Smooth muscle cell (in vitro differentiated cells): ENCODE data around the gene APH1A. TPM values are rescaled to one million over a fixed set of nuclear protein-coding genes. Genes with fewer than 3 reads are reported as not detected.
A peak's percentile ranks its signal among the peaks of the same experiment; 100 is the strongest.
"Not testable (repeated sequence)": the region's sequence is repeated elsewhere in the genome, so short reads cannot be mapped to it uniquely, and the experiment has no call there.

Experiments used
- DNase-seq: peaks from one replicate; lab custom pipeline; 2025; ENCODE audit not compliant: unreplicated experiment; lab: John Stamatoyannopoulos, UW
- H2AFZ ChIP-seq: fragments of 200-600 bp; sonication (generic); 2 replicates; pipeline ENCODE4 v1.6.0; 2016; ENCODE audit warnings: antibody characterized with exemption, low read depth, mild to moderate bottlenecking
- H3F3A ChIP-seq: fragments of 200-600 bp; sonication (generic); 2 replicates; pipeline ENCODE4 v1.6.0; 2017; ENCODE audit warnings: antibody characterized with exemption, low read depth
- H3K27ac ChIP-seq: fragments of 200-600 bp; sonication (generic); 2 replicates; pipeline ENCODE4 v1.5.1; 2016; ENCODE audit warnings: low read depth, mild to moderate bottlenecking
- H3K27me3 ChIP-seq: fragments of 200-600 bp; sonication (generic); 2 replicates; pipeline ENCODE4 v1.6.1; 2016; ENCODE audit warnings: low read depth, mild to moderate bottlenecking
- H3K36me3 ChIP-seq: fragments of 200-600 bp; sonication (generic); 2 replicates; pipeline ENCODE4 v1.5.1; 2016; ENCODE audit warnings: low read depth
- H3K4me1 ChIP-seq: fragments of 200-600 bp; sonication (generic); 2 replicates; pipeline ENCODE4 v1.5.1; 2016; ENCODE audit warnings: low read depth
- H3K4me2 ChIP-seq: fragments of 200-600 bp; sonication (generic); 2 replicates; pipeline ENCODE4 v1.6.0; 2016; ENCODE audit warnings: mild to moderate bottlenecking
- H3K4me3 ChIP-seq: fragments of 200-600 bp; sonication (generic); 2 replicates; pipeline ENCODE4 v1.5.1; 2016; ENCODE audit warnings: mild to moderate bottlenecking
- H3K79me2 ChIP-seq: fragments of 200-600 bp; sonication (generic); 2 replicates; pipeline ENCODE4 v1.6.0; 2016; ENCODE audit warnings: low read depth, mild to moderate bottlenecking
- H3K9ac ChIP-seq: fragments of 200-600 bp; sonication (generic); 2 replicates; pipeline ENCODE4 v1.6.0; 2016; ENCODE audit warnings: low read depth
- H3K9me3 ChIP-seq: fragments of 200-600 bp; sonication (generic); replicated peaks from 2 replicates; pipeline ENCODE4 v1.5.1; 2016; ENCODE audit warnings: low read depth
- H4K20me1 ChIP-seq: fragments of 200-600 bp; sonication (generic); 2 replicates; pipeline ENCODE4 v1.6.0; 2016; ENCODE audit warnings: low read depth
- CTCF ChIP-seq: fragments of 200-600 bp; sonication (generic); IDR thresholded peaks from 2 replicates; pipeline ENCODE4 v1.5.1; 2017; ENCODE audit warnings: borderline replicate concordance, mild to moderate bottlenecking, antibody characterized with exemption; ENCODE audit not compliant: insufficient read depth, poor library complexity, severe bottlenecking
- WGBS: methylation state at CpG from one replicate; pipeline ENCODE4 v1.1.7; 2016; ENCODE audit warnings: low lambda C conversion rate; 5-methylcytosine and 5-hydroxymethylcytosine counted together
- polyA plus RNA-seq: library from polyadenylated mRNA; unstranded; fragments of >200 nt; fragmentation: Nextera tagmentation; extraction: Ambion mirVana; gene quantifications from 2 replicates; pipeline ENCODE4 v1.2.1, GENCODE V29; 2016
- total RNA-seq: library from RNA; depleted of rRNA; stranded (reverse); fragments of >200 nt; gene quantifications from 2 replicates; pipeline ENCODE4 v1.2.3, GENCODE V29; 2014

Gene APH1A
- total and polyA plus RNA-seq, 2 experiments from 2014 or later: 43.4 to 74.8 TPM

DNA sequence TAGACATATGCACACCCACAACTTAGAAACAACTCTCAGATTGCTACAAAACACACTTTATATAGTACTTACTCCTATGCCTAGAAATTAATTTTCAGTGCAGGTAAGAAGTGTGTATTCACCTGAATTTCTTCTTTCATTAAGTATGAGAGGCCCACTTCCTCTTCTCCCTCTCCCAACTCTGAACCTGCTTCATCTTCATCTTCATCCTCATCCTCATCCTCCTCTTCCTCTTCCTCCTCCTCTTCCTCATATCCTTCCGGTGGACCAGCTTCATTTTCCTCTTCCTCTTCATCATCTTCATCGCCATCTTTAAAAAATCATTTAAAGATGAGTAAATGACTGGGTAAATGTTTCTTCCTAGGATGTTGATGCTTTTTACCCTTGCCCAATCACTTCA, 42.3 kb downstream of the APH1A start:
- peaks cover 16% of the 10 kb centered on the region for H3K79me2 ChIP-seq
- H3F3A ChIP-seq: no peaks in the 10 kb centered on the region
- H3K9me3 ChIP-seq: no peaks in the 10 kb centered on the region
- H3K36me3 ChIP-seq: peaks cover 11% of the 10 kb centered on the region
- no peak overlapping the region for H2AFZ ChIP-seq
- 84% methylated on average over 2 of the region's 2 CpGs for WGBS
- H3K4me2 ChIP-seq: no peak overlapping the region
- H3K27me3 ChIP-seq: no peaks in the 10 kb centered on the region
- no peak overlapping the region for H3K27ac ChIP-seq
- no peak overlapping the region for H3K4me3 ChIP-seq
- no peak for TF ChIP-seq CTCF
- no peaks in the 10 kb centered on the region for H3K4me1 ChIP-seq
- no peaks in the 10 kb centered on the region for H4K20me1 ChIP-seq
- no peak overlapping the region for H3K9ac ChIP-seq
- no peak for DNase-seq

- TF ChIP-seq CTCF: no peak
- H2AFZ ChIP-seq: no peak overlapping the region
- H3K9ac ChIP-seq: no peak overlapping the region
- DNase-seq: no peak
- no peaks in the 10 kb centered on the region for H3K9me3 ChIP-seq
- H3K79me2 ChIP-seq: peaks cover 7% of the 10 kb centered on the region
- no peaks in the 10 kb centered on the region for H3K4me1 ChIP-seq
- no peak overlapping the region for H3K4me3 ChIP-seq
- no peaks in the 10 kb centered on the region for H3F3A ChIP-seq
- no peaks in the 10 kb centered on the region for H3K27me3 ChIP-seq
- peaks cover 11% of the 10 kb centered on the region for H3K36me3 ChIP-seq
- no peak overlapping the region for H3K4me2 ChIP-seq
- H4K20me1 ChIP-seq: no peaks in the 10 kb centered on the region
- 100% methylated on average over 1 of the region's 1 CpG for WGBS
- H3K27ac ChIP-seq: no peak overlapping the region
These were observed 43.3 kb downstream of the APH1A start for GRCh38 chr1:150225546-150225945.

DNA sequence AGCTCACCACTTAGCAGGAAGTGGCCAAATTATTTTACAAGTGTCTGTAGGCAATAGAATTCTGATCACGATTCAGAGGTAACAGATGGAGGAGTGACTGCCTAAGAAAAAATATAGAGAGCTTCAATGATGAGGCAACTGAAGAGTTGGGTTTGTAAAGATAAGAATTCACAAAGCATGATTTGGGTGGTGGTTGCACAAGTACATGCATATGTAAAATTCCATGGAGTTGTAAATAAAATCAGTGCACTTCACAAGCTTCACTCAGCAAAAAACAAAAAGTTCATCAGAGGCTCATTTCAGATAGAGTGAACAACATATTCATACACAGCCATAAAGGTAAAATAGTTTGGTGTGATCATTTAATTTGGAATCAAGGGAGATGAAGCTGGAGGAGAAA, 43.8 kb downstream of the APH1A start:
- H3K36me3 ChIP-seq: peaks cover 11% of the 10 kb centered on the region
- H3K27ac ChIP-seq: no peak overlapping the region
- no peak for TF ChIP-seq CTCF
- no peaks in the 10 kb centered on the region for H3K4me1 ChIP-seq
- no peaks in the 10 kb centered on the region for H3K27me3 ChIP-seq
- WGBS: 100% methylated on average over 1 of the region's 1 CpG
- no peak overlapping the region for H3K4me2 ChIP-seq
- no peaks in the 10 kb centered on the region for H3F3A ChIP-seq
- no peaks in the 10 kb centered on the region for H4K20me1 ChIP-seq
- no peak overlapping the region for H3K4me3 ChIP-seq
- H2AFZ ChIP-seq: no peak overlapping the region
- no peak for DNase-seq
- H3K79me2 ChIP-seq: peaks cover 1% of the 10 kb centered on the region
- no peaks in the 10 kb centered on the region for H3K9me3 ChIP-seq
- no peak overlapping the region for H3K9ac ChIP-seq

- no peak overlapping the region for H2AFZ ChIP-seq
- no peaks in the 10 kb centered on the region for H4K20me1 ChIP-seq
- H3K4me3 ChIP-seq: no peak overlapping the region
- H3K9ac ChIP-seq: no peak overlapping the region
- no peaks in the 10 kb centered on the region for H3K27me3 ChIP-seq
- TF ChIP-seq CTCF: peak; percentile 42
- no peaks in the 10 kb centered on the region for H3K4me1 ChIP-seq
- no peak for DNase-seq
- H3K9me3 ChIP-seq: no peaks in the 10 kb centered on the region
- peaks cover 8% of the 10 kb centered on the region for H3K36me3 ChIP-seq
- H3K79me2 ChIP-seq: no peaks in the 10 kb centered on the region
- WGBS: 96% methylated on average over 2 of the region's 2 CpGs
- H3F3A ChIP-seq: no peaks in the 10 kb centered on the region
- no peak overlapping the region for H3K4me2 ChIP-seq
- no peak overlapping the region for H3K27ac ChIP-seq
These were observed 47.3 kb downstream of the APH1A start for GRCh38 chr1:150221552-150221951.

DNA sequence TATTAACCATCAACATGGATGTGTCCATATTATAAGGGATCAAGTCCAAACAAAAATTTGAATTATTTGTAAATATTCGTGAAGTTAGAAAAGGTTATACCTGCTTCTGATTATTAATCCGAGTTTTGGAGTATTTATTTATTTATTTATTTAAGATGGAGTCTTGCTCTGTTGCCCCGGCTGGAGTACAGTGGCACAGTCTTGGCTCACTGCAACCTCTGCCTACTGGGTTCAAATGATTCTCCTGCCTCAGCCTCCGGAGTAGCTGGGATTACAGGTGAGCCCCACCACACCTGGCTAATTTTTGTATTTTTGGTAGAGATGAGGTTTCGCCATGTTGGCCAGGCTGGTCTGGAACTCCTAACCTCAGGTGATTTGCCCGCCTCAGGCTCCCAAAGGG, 53.0 kb downstream of the APH1A start:
- not testable (repeated sequence) for H3K4me3 ChIP-seq, H3K9me3 ChIP-seq, H3K79me2 ChIP-seq, H3K4me1 ChIP-seq, H3K4me2 ChIP-seq, H2AFZ ChIP-seq, DNase-seq, H3K27me3 ChIP-seq, H3K27ac ChIP-seq, H3F3A ChIP-seq, H3K36me3 ChIP-seq, H4K20me1 ChIP-seq, H3K9ac ChIP-seq
- 97% methylated on average over 6 of the region's 6 CpGs for WGBS
